Activated CD4-positive, alpha-beta T cell treated with anti-CD3 and anti-CD28 coated beads, Interleukin-2, amount 10 ng/mL, durations not matched to agents 7 days and 5 days (primary cell): Measurements from ENCODE around the gene AQR. TPM values are rescaled to one million over a fixed set of nuclear protein-coding genes. Genes with fewer than 3 reads are reported as not detected.

Experiments used
- CTCF ChIA-PET: fragments of 350-600 bp; sonication (Branson Sonifier 250); formaldehyde crosslinking; loops from one replicate; lab custom pipeline; 2021; ENCODE audit warnings: antibody characterized with exemption; lab: Charles Lee
- POLR2A ChIA-PET: fragments of 350-600 bp; sonication (Branson Sonifier 250); formaldehyde crosslinking; loops from one replicate; lab custom pipeline; 2021; ENCODE audit warnings: antibody characterized with exemption; lab: Charles Lee
- DNase-seq: peaks from one replicate; pipeline ENCODE4 v3.0.0-alpha.2; 2020
- H3K27ac Mint-ChIP-seq: one replicate; pipeline ENCODE4 v1.8.0; 2021; ENCODE audit warnings: mild to moderate bottlenecking, moderate library complexity, mixed read lengths
- H3K27me3 Mint-ChIP-seq: one replicate; pipeline ENCODE4 v1.8.0; 2021; ENCODE audit warnings: mixed read lengths
- H3K36me3 Mint-ChIP-seq: one replicate; pipeline ENCODE4 v1.8.0; 2021; ENCODE audit warnings: low read depth, mixed read lengths
- H3K4me1 Mint-ChIP-seq: one replicate; pipeline ENCODE4 v1.8.0; 2021; ENCODE audit warnings: mixed read lengths
- H3K4me3 Mint-ChIP-seq: one replicate; pipeline ENCODE4 v1.8.0; 2021; ENCODE audit warnings: mild to moderate bottlenecking, moderate library complexity, mixed read lengths
- H3K9me3 Mint-ChIP-seq: one replicate; pipeline ENCODE4 v1.8.0; 2021; ENCODE audit warnings: mixed read lengths
- total RNA-seq, 2 experiments: library from RNA; stranded (reverse); gene quantifications; one replicate each; pipeline ENCODE4 v1.2.3, GENCODE V29; 2021

Gene AQR
- total RNA-seq, 2 experiments from 2014 or later: 35.5 to 43.7 TPM

DNA sequence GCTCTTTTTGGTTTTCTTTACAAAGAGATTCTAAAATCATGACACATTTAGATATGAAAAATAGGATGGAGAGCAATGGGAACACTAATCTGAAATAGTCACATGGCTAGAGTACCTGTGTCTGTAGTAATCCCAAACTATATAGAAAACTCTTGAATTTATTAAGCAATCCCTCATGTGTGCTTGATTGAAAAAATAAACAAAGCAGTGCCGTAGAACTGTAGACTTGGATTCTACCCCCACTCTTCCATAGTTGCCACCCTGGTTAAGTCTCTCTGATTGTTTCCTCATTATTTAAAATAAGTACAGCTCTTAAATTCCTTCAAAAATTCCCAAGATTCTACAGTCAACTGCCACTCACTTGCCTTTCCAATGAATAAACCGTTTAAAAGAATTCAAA is 115.3 kb downstream of the AQR start:
- H3K27ac Mint-ChIP-seq: no peak overlapping the region
- no peaks in the 10 kb centered on the region for H3K4me1 Mint-ChIP-seq
- POLR2A ChIA-PET: no interaction called here
- CTCF ChIA-PET: interaction anchor here (0.7 kb wide), 1 partner anchor 650 kb away, joined by 3 read pairs; no protein-coding TSS in a partner anchor
- H3K9me3 Mint-ChIP-seq: no peaks in the 10 kb centered on the region
- peaks cover 31% of the 10 kb centered on the region for H3K36me3 Mint-ChIP-seq
- no peak for DNase-seq
- no peaks in the 10 kb centered on the region for H3K27me3 Mint-ChIP-seq
- no peak overlapping the region for H3K4me3 Mint-ChIP-seq

DNA sequence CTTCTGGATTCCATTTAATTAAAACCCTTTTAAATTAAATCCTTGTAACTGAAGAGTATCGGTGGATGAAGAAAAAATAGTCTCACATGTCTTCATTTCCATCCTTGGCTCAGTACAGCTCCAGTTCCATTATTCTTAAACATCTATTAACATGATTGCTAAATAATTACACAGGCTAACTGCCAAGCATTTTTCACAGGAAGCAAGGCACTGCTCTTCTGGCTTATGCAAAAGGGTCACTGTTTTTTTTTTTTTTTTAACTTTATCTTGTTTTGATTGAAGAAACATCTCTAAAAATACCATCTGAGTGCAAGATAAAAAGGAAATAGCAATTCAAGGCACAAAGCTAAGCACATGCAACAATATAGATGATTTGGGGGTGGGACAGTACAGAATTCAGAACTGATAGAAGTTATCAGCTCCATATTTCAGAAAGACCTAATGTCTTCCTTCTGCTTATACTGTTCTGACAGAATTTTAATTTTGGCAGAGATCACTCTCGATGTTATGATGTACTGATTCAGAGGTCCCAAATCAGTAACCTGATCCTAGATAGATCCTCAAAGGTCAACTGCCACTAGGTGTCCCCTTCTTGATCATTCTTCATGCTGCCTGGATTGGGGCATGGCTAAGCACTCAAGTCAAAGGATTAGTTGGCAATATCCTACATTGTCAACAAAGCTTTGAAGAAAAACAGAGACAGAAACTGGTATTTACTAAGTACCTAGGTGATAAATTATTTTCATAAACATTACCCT is 116.4 kb downstream of the AQR start:
- H3K9me3 Mint-ChIP-seq: no peaks in the 10 kb centered on the region
- ChIA-PET CTCF (interaction anchor here (0.6 to 0.7 kb wide), 3 partner anchors 18 to 706 kb away, joined by 3 read pairs; no protein-coding TSS in a partner anchor), POLR2A (interaction anchor here (0.6 kb wide), 1 partner anchor 32 kb away, joined by 3 read pairs; no protein-coding TSS in a partner anchor)
- DNase-seq: no peak
- H3K27ac Mint-ChIP-seq: no peak overlapping the region
- H3K4me1 Mint-ChIP-seq: no peaks in the 10 kb centered on the region
- H3K4me3 Mint-ChIP-seq: no peak overlapping the region
- peaks cover 25% of the 10 kb centered on the region for H3K36me3 Mint-ChIP-seq
- no peaks in the 10 kb centered on the region for H3K27me3 Mint-ChIP-seq

GRCh38 chr15:34851751-34852150 is 117.8 kb downstream of the AQR start:
- CTCF ChIA-PET: no interaction called here
- Mint-ChIP-seq H3K27me3 (no peaks in the 10 kb centered on the region), H3K9me3 (no peaks in the 10 kb centered on the region), H3K4me1 (no peaks in the 10 kb centered on the region), H3K36me3 (peaks cover 19% of the 10 kb centered on the region), H3K4me3 (no peak overlapping the region), H3K27ac (no peak overlapping the region)
- POLR2A ChIA-PET: interaction anchor here (0.6 kb wide), 1 partner anchor 60 kb away, joined by 6 read pairs; no protein-coding TSS in a partner anchor
- no peak for DNase-seq

DNA sequence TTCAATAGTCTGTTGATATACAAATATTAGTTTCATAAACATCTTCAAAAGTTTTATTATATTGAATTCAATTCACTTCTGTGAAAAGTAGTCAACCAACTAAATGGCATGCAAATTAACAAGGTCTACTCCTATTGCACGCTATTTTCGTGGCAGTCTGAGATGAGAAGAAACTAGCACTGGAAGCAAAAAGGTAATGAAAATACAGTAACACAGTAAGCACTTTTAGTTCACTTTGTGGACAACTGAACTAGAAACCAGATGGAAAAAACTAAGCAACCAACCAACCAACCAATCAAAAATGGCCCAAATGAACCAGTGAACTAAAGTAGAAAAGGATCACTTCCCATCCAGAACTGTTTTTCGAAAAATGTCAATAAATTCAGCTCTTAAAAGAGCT is 118.5 kb downstream of the AQR start:
- ChIA-PET POLR2A (no interaction called here), CTCF (no interaction called here)
- Mint-ChIP-seq H3K27me3 (no peaks in the 10 kb centered on the region), H3K36me3 (peaks cover 15% of the 10 kb centered on the region), H3K9me3 (no peaks in the 10 kb centered on the region), H3K27ac (no peak overlapping the region), H3K4me1 (no peaks in the 10 kb centered on the region), H3K4me3 (no peak overlapping the region)
- DNase-seq: no peak

- Mint-ChIP-seq H3K36me3 (peaks cover 9% of the 10 kb centered on the region), H3K27ac (no peak overlapping the region), H3K27me3 (no peaks in the 10 kb centered on the region), H3K4me1 (no peaks in the 10 kb centered on the region), H3K9me3 (no peaks in the 10 kb centered on the region), H3K4me3 (no peak overlapping the region)
- ChIA-PET CTCF (no interaction called here), POLR2A (no interaction called here)
- DNase-seq: no peak
Measured at GRCh38 chr15:34850121-34850520, 119.4 kb downstream of the AQR start.

DNA sequence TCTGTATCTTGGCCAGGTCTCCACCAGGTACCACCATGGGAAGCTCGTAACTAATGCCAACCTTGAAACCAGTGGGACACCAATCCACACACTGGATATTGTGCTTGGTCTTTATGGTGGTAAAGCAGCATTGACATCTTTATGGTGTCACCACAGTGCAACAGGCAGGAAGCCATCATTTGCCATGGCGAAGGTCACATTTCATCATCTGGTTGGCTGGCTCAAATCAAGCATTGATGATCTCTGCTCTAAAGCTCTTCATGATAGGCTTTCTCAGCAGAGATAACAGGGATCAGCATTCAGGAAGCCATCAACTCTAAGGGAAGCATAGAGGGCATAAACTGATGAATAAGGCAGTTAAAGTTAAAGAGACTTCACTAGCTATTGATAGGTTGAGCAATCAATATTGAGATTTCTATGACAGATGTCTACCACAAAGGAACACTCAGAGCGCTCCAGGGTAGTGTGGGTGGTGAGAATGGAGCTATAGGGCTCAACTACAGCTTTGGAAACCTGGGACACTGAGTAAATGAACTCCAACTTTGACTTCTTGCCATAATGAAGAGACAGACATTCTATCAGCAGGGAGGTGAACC is 120.1 kb downstream of the AQR start:
- H3K27ac Mint-ChIP-seq: no peak overlapping the region
- ChIA-PET POLR2A (no interaction called here), CTCF (interaction anchor here (0.6 kb wide), 1 partner anchor 328 kb away, joined by 4 read pairs; no protein-coding TSS in a partner anchor)
- no peaks in the 10 kb centered on the region for H3K4me1 Mint-ChIP-seq
- no peaks in the 10 kb centered on the region for H3K27me3 Mint-ChIP-seq
- no peak for DNase-seq
- H3K36me3 Mint-ChIP-seq: peaks cover 3% of the 10 kb centered on the region
- H3K4me3 Mint-ChIP-seq: no peak overlapping the region
- no peaks in the 10 kb centered on the region for H3K9me3 Mint-ChIP-seq

DNA sequence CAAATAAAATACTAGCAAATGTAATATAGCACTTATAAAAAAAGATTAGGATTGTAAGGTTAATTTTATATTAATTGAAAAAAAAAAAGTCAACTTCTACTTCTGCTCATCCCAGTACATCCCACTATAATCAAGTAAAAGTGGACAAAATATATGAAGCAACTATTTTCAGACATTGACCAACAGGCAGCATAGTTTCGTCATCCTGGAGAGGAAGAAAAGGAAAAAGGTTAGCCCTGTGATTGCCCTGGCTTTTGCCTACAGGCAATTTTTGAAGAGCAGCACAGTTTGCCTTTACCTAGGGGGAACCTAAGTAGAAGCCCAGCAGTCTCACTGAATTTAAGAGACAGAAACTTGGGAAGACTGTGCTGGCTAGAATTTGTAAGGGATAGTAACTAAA is 121.9 kb downstream of the AQR start:
- no peak for DNase-seq
- ChIA-PET POLR2A (no interaction called here), CTCF (no interaction called here)
- no peaks in the 10 kb centered on the region for H3K4me1 Mint-ChIP-seq
- peaks cover under 1% of the 10 kb centered on the region for H3K36me3 Mint-ChIP-seq
- no peaks in the 10 kb centered on the region for H3K27me3 Mint-ChIP-seq
- H3K4me3 Mint-ChIP-seq: no peak overlapping the region
- no peak overlapping the region for H3K27ac Mint-ChIP-seq
- no peaks in the 10 kb centered on the region for H3K9me3 Mint-ChIP-seq

GRCh38 chr15:34841262-34841725 is 128.2 kb downstream of the AQR start:
- DNase-seq: no peak
- H3K4me1 Mint-ChIP-seq: no peaks in the 10 kb centered on the region
- H3K27ac Mint-ChIP-seq: no peak overlapping the region
- H3K27me3 Mint-ChIP-seq: no peaks in the 10 kb centered on the region
- no peaks in the 10 kb centered on the region for H3K36me3 Mint-ChIP-seq
- ChIA-PET CTCF (no interaction called here), POLR2A (no interaction called here)
- H3K9me3 Mint-ChIP-seq: no peaks in the 10 kb centered on the region
- H3K4me3 Mint-ChIP-seq: no peak overlapping the region

- DNase-seq: no peak
- no peaks in the 10 kb centered on the region for H3K4me1 Mint-ChIP-seq
- peaks cover 12% of the 10 kb centered on the region for H3K27me3 Mint-ChIP-seq
- H3K9me3 Mint-ChIP-seq: no peaks in the 10 kb centered on the region
- no peak overlapping the region for H3K4me3 Mint-ChIP-seq
- ChIA-PET POLR2A (no interaction called here), CTCF (no interaction called here)
- no peak overlapping the region for H3K27ac Mint-ChIP-seq
- H3K36me3 Mint-ChIP-seq: no peaks in the 10 kb centered on the region
Measured at GRCh38 chr15:34838282-34838681, 131.3 kb downstream of the AQR start.

GRCh38 chr15:34837246-34838016 is 132.1 kb downstream of the AQR start:
- Mint-ChIP-seq H3K4me1 (no peaks in the 10 kb centered on the region), H3K4me3 (no peak overlapping the region), H3K27ac (no peak overlapping the region), H3K27me3 (peaks cover 12% of the 10 kb centered on the region), H3K9me3 (no peaks in the 10 kb centered on the region), H3K36me3 (no peaks in the 10 kb centered on the region)
- DNase-seq: no peak
- POLR2A ChIA-PET: no interaction called here
- CTCF ChIA-PET: no interaction called here

DNA sequence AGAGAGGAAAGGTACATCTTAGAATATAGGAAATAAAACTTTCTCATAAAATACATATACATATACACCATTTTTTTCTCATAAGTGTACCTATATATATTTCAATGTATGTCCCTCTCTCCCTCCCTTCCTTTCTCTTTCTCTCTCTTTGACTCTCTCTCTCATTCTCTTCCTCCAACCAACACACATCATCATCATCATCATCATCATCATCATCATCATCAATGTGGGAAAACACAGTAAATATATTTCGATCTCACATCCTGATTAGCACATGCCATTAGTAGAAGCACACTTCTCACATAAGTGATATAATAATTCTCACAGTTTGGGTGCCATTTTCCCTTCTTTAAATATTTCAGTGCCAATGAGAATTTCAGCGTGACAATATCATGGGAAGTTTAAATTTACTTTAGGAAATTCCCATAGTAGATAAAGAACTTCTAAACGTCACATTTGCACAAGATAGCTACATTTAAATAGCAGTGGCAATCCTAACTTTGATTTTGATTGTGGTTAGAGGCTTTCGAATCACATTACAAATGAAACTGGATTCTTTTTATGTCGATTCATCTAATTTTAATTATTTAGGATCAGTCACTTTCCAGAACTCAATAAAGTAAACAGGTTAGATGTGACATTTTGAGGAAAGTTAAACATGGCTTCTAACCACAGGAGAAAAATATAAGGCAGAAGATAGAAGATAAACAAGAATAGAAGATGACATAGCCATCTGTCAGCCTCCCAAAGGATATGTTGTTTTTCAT is 141.2 kb downstream of the AQR start:
- no peak overlapping the region for H3K27ac Mint-ChIP-seq
- CTCF ChIA-PET: no interaction called here

DNA sequence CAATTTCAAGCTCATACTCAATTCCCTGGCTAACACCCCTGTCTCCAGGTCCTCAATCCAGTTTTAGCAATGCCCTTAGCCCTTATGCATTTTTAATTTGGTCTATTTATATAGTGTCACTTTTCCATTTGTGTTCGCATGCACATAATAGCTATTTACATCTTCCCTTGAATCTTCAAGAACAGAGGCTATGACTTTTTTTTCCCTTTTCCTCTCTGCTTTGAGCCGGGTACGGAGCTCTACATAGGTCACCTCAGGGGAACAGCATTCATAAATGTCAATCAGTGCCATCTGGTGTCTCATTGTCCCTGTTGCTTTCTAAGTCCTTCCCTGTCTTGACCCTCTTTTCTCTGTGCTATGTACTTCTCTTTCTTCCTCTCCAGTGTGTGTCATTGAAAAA is 147.7 kb downstream of the AQR start:
- peaks cover 27% of the 10 kb centered on the region for H3K27me3 Mint-ChIP-seq
- CTCF ChIA-PET: no interaction called here
- no peaks in the 10 kb centered on the region for H3K4me1 Mint-ChIP-seq

More for the DNA sequence above, 141.2 kb downstream of the AQR start:
- H3K4me3 Mint-ChIP-seq: no peak overlapping the region
- no peaks in the 10 kb centered on the region for H3K4me1 Mint-ChIP-seq
- no peaks in the 10 kb centered on the region for H3K9me3 Mint-ChIP-seq
- peaks cover 24% of the 10 kb centered on the region for H3K27me3 Mint-ChIP-seq
- H3K36me3 Mint-ChIP-seq: no peaks in the 10 kb centered on the region
- POLR2A ChIA-PET: no interaction called here
- no peak for DNase-seq

More for the DNA sequence above, 147.7 kb downstream of the AQR start:
- Mint-ChIP-seq H3K27ac (no peak overlapping the region), H3K4me3 (no peak overlapping the region), H3K36me3 (no peaks in the 10 kb centered on the region), H3K9me3 (no peaks in the 10 kb centered on the region)
- POLR2A ChIA-PET: no interaction called here
- DNase-seq: no peak
